ENCODE data around the gene MYBPC2. TPM values are rescaled to one million over a fixed set of nuclear protein-coding genes. Genes with fewer than 3 reads are reported as not detected.
A peak's percentile ranks its signal among the peaks of the same experiment; 100 is the strongest.

The MYBPC2 gene
- total and polyA plus RNA-seq, 2 of the 4 experiments (the other 2 are of a cell fraction) = not detected

- dilution Hi-C loops (cut with HindIII; ENCODE audit: low sequenced_read_pairs, unreplicated experiment) = no loop called here
- H2AK9ac ChIP-seq (replicated peaks; ENCODE audit: low read depth, low read length, poor library complexity) = no peak overlapping the region
- no peak for DNase-seq
Measured at GRCh38 chr19:50508843-50509190, 76.1 kb downstream of the MYBPC2 start.

More at GRCh38 chr19:50508843-50509190, 76.1 kb downstream of the MYBPC2 start:
- no peak overlapping the region for H3K9ac ChIP-seq (ENCODE audit: low read depth, low read length)
- H2BK120ac ChIP-seq (ENCODE audit: low read depth, low read length) = no peak overlapping the region
- H3K56ac ChIP-seq (ENCODE audit: extremely low read depth, insufficient read depth, low read length) = no peak overlapping the region
- ChIA-PET POLR2A (ENCODE audit: unreplicated experiment) (no interaction called here), CTCF (no interaction called here)
- intact Hi-C loops (cut with micrococcal nuclease) (no loop called here), in situ Hi-C loops (cut with MboI; ENCODE audit: low sequenced_read_pairs) (no loop called here)
- H4K8ac ChIP-seq (ENCODE audit: low read depth in 2 of 2, low read length in 2 of 2) = no peak overlapping the region
- no peaks in the 10 kb centered on the region for H4K20me1 ChIP-seq (ENCODE audit: insufficient read depth, low read length)
- no peak overlapping the region for H4K5ac ChIP-seq (ENCODE audit: low read depth, low read length)
- no peak overlapping the region for H3K27ac ChIP-seq (ENCODE audit: insufficient read depth, low read length)
- WGBS, 2 experiments (ENCODE audit: extremely low coverage in 2 of 2, insufficient read length in 1 of 2) = no CpG with 5 or more reads among the region's 3 CpGs
- no peak overlapping the region for H3K18ac ChIP-seq (ENCODE audit: low read depth, low read length)
- H3K14ac ChIP-seq (replicated peaks; ENCODE audit: low read depth, low read length) = no peak overlapping the region
- H3K4me1 ChIP-seq (ENCODE audit: control insufficient read depth, insufficient read depth, low read length) = peaks cover 3% of the 10 kb centered on the region
- H3K27me3 ChIP-seq (ENCODE audit: control insufficient read depth, insufficient read depth, low read length) = no peaks in the 10 kb centered on the region
- H2AFZ ChIP-seq (replicated peaks; ENCODE audit: low read length, poor library complexity) = no peak overlapping the region
- H2BK5ac ChIP-seq (ENCODE audit: low read depth, low read length, poor library complexity, severe bottlenecking) = no peak overlapping the region
- H3K9me1 ChIP-seq (ENCODE audit: insufficient read depth, low read length) = no peaks in the 10 kb centered on the region; the same call in 1 of the 2 replicates
- H2BK20ac ChIP-seq (ENCODE audit: low read depth, low read length) = no peak overlapping the region
- no TSS peak for BruUV-seq (replicated peaks)
- H3K23ac ChIP-seq (ENCODE audit: low read depth, low read length) = 0 out of 2 replicates have a peak overlapping the region, but pooled peaks have one; percentile 2
- no peak overlapping the region for H3K4ac ChIP-seq (ENCODE audit: low read depth, low read length)
- H3K4me3 ChIP-seq (ENCODE audit: insufficient read depth, low read depth, low read length) = no peak overlapping the region
- no peak overlapping the region for H3K4me2 ChIP-seq (ENCODE audit: low read depth, low read length)
- H4K91ac ChIP-seq (ENCODE audit: insufficient read depth, low read depth, low read length) = no peak overlapping the region
- no peaks in the 10 kb centered on the region for H3K9me3 ChIP-seq (ENCODE audit: control insufficient read depth, insufficient read depth, low read length)
- peaks cover 3% of the 10 kb centered on the region; the same call in 1 of the 2 replicates for H3K36me3 ChIP-seq (ENCODE audit: control insufficient read depth, insufficient read depth, low read length)
- ATAC-seq (ENCODE audit: low read depth) = no peak
- no peak overlapping the region for H2AK5ac ChIP-seq (ENCODE audit: low read depth, low read length)
- H3K79me1 ChIP-seq (ENCODE audit: low read depth in 1 of 2, low read length in 2 of 2) = peaks cover 5 to 10% of the 10 kb centered on the region in 2 experiments; a peak in 3 of 4 replicates
- H2BK15ac ChIP-seq (ENCODE audit: low read depth, low read length) = no peak overlapping the region
- no peak for TF ChIP-seq RFX5 (IDR thresholded peaks at IDR 0.05; ENCODE audit: low read depth, low read length)
- TF ChIP-seq MAZ (IDR thresholded peaks at IDR 0.05; ENCODE audit: borderline replicate concordance, low read depth, low read length) = no peak
- TF ChIP-seq NFE2L2 (IDR thresholded peaks at IDR 0.05; ENCODE audit: low read depth, low read length) = no peak
- TF ChIP-seq CTCF (conservative IDR thresholded peaks at IDR 0.05; ENCODE audit: low read depth, low read length) = no peak
